Measurements from ENCODE around the gene SSBP2. TPM values are rescaled to one million over a fixed set of nuclear protein-coding genes. Genes with fewer than 3 reads are reported as not detected.

Gene SSBP2
- total RNA-seq, 3 donors from 2014 or later, result 17.5 to 77.9 (median 20.9) TPM

DNA sequence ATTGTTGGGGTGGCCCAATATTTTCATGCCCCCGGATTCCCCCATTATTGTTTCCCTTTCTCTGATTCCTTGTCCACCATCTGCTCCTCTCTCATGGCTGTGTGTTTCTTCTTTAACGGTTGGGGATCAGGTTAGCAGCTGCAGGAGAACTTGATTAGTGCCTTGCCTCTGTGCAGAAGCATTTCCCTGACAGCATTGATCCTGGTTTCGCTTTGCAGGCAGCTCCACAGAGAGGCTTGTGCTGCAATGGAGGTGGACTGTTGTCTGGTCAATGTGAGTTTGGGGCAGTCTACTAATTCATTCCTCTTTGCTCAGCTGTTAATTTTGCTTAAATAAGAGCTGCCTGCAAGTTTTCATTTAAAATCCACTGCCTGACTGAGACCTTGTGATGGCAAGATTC, 32.5 kb upstream of the SSBP2 start:
- no peak for ATAC-seq
- TF ChIP-seq CTCF (IDR thresholded peaks at IDR 0.05), result no peak
- no peaks in the 10 kb centered on the region for H3K9me3 ChIP-seq

DNA sequence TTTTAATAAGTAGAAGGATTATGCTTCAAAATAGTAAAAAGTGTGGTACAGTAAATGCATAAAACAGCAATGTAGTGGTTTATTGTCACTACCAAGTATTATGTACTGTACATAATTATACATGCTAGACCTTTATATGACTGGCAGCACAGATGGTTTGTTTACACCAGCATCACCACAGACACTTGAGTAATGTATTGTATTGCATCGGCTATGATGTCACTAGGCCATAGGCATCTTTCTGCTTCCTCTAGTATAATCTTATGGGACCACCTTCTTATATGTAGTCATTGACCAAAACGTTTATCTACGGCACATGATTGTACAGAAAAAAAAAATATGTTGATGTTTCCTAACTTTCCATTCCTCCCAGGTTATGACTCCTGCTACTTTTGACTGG, 31.9 kb upstream of the SSBP2 start:
- Histone ChIP-seq H3K4me1 (ENCODE audit: low read depth) (peaks cover 6% of the 10 kb centered on the region), H3K36me3 (ENCODE audit: low read depth) (no peaks in the 10 kb centered on the region), H3K4me3 (no peak overlapping the region), H3K9me3 (no peaks in the 10 kb centered on the region)
- intact Hi-C loops (cut with DNase I, micrococcal nuclease), result no loop called here
- DNase-seq (no peak), ATAC-seq (no peak)
- no peak for TF ChIP-seq CTCF (IDR thresholded peaks at IDR 0.05)

More for the DNA sequence above, 32.5 kb upstream of the SSBP2 start:
- no peak for DNase-seq
- intact Hi-C loops (cut with DNase I, micrococcal nuclease), result no loop called here
- Histone ChIP-seq H3K4me1 (ENCODE audit: low read depth) (peaks cover 7% of the 10 kb centered on the region), H3K36me3 (ENCODE audit: low read depth) (no peaks in the 10 kb centered on the region), H3K4me3 (no peak overlapping the region)

DNA sequence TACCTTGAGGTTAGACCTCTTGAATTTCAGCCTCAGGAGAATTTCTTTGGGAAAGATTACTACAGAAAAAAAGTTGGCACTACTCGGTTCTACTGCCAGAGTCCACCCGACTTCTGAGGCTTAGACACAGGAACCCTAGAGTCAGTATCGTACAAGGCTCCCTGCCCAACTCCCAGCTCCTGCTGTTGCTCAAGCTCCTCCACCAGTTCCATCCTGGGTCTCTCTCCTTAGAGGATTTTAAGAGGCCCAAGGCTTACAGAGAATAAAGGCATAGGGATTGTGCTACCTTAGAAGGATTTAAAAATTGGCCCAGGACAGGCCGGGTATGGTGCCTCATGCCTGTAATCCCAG, 29.0 kb upstream of the SSBP2 start:
- intact Hi-C loops (cut with DNase I, micrococcal nuclease), result no loop called here
- DNase-seq (no peak), ATAC-seq (peak; percentile 17)
- no peak for TF ChIP-seq CTCF (IDR thresholded peaks at IDR 0.05)
- Histone ChIP-seq H3K4me3 (no peak overlapping the region), H3K36me3 (ENCODE audit: low read depth) (no peaks in the 10 kb centered on the region), H3K4me1 (ENCODE audit: low read depth) (peaks cover 4% of the 10 kb centered on the region), H3K9me3 (no peaks in the 10 kb centered on the region)

DNA sequence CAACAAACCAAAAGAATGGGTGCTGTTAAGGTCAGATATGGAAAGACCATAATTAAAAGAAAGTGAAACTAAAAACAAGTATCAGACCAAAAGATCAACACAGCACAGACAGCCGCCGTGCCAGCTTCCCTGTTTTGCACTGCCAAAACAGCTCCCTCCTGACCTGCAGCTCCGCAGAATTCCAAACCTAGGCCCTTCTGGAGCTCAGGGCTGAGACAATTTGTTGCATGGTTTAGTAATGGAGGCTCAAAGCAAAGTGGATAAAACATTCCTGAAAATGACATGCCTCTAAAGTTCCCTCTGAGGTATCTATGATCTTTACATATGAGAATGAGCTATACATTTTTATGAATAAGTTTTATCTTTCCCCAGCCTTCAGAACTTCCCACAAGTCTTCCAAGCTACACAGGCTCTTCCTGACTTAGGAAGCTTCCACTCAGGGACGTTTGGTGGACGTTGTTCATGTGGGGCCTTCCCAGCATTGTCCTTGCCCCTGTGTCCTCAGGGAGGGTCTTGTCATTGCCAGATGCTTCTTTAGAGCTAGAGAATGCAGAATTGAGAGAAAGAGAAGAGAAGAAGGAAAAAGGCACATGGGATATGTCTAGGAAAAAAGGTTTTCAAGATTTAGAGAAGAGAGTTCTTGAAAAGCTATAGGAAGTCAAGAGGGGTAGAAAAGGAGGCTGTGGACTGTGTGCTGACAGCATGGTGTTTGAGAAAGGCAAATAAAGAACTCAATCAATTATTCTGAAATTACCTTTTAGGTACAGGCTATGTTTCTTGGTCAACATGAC, 28.4 kb upstream of the SSBP2 start:
- Histone ChIP-seq H3K36me3 (ENCODE audit: low read depth) (no peaks in the 10 kb centered on the region), H3K4me1 (ENCODE audit: low read depth) (peaks cover 4% of the 10 kb centered on the region), H3K9me3 (no peaks in the 10 kb centered on the region), H3K4me3 (no peak overlapping the region)
- peak; percentile 75 to 79 (median 75) for DNase-seq
- intact Hi-C loops (cut with DNase I, micrococcal nuclease), result no loop called here
- ATAC-seq, result peak; percentile 87
- no peak for TF ChIP-seq CTCF (IDR thresholded peaks at IDR 0.05)

GRCh38 chr5:81778642-81779041, 27.7 kb upstream of the SSBP2 start:
- Histone ChIP-seq H3K36me3 (ENCODE audit: low read depth) (no peaks in the 10 kb centered on the region), H3K4me1 (ENCODE audit: low read depth) (peaks cover 4% of the 10 kb centered on the region), H3K4me3 (no peak overlapping the region), H3K9me3 (no peaks in the 10 kb centered on the region)
- ATAC-seq (peak; percentile 27), DNase-seq (peak in 1 of 3 donors; percentile 7)
- no peak for TF ChIP-seq CTCF (IDR thresholded peaks at IDR 0.05)
- intact Hi-C loops (cut with DNase I, micrococcal nuclease), result no loop called here
